Right lobe of liver (tissue), 4 donors: ENCODE results near the gene AK2.
"Not testable (repeated sequence)": the region's sequence is repeated elsewhere in the genome, so short reads cannot be mapped to it uniquely, and the experiment has no call there.

Source experiments
- POLR2A ChIP-seq: fragments of 450-650 bp; IDR thresholded peaks from one replicate; pipeline ENCODE4 v1.6.1; 2017; ENCODE audit warnings: antibody characterized with exemption, mild to moderate bottlenecking
- TF ChIP-seq, protein P1 (sequence below), 4 donors: fragments of 200-600 bp in 3 of 4; fragments of 450-650 bp in 1 of 4; IDR thresholded peaks; one replicate each; pipeline versions ENCODE4 v1.5.1 to v1.8.0; 2016 to 2022; ENCODE audit warnings: antibody characterized with exemption in 4 of 4, mild to moderate bottlenecking in 2 of 4
- donor health status: DM: no; HTN: no; CAD: no.
- donor health status: DM: no; HTN: no; CAD: no.
- donor health status: DM: no; HTN: yes; CAD: no.

- TF ChIP-seq, protein P1, sequence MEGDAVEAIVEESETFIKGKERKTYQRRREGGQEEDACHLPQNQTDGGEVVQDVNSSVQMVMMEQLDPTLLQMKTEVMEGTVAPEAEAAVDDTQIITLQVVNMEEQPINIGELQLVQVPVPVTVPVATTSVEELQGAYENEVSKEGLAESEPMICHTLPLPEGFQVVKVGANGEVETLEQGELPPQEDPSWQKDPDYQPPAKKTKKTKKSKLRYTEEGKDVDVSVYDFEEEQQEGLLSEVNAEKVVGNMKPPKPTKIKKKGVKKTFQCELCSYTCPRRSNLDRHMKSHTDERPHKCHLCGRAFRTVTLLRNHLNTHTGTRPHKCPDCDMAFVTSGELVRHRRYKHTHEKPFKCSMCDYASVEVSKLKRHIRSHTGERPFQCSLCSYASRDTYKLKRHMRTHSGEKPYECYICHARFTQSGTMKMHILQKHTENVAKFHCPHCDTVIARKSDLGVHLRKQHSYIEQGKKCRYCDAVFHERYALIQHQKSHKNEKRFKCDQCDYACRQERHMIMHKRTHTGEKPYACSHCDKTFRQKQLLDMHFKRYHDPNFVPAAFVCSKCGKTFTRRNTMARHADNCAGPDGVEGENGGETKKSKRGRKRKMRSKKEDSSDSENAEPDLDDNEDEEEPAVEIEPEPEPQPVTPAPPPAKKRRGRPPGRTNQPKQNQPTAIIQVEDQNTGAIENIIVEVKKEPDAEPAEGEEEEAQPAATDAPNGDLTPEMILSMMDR (IDR thresholded peaks at IDR 0.05) = not testable (repeated sequence)
- not testable (repeated sequence) for TF ChIP-seq POLR2A
Measured at GRCh38 chr1:33068108-33068507, 31.4 kb upstream of the AK2 start.
